Smooth muscle cell of the brain vasculature (primary cell): Measurements from ENCODE around the gene CLRN2.
"Not testable (repeated sequence)": the region's sequence is repeated elsewhere in the genome, so short reads cannot be mapped to it uniquely, and the experiment has no call there.

Experiments
- DNase-seq: peaks from one replicate; pipeline ENCODE4 v3.0.0-alpha.2; 2012; ENCODE audit warnings: low read depth, low spot score

The CLRN2 gene

GRCh38 chr4:17544831-17545234 lies 29.9 kb downstream of the CLRN2 start:
- no peak for DNase-seq

DNA sequence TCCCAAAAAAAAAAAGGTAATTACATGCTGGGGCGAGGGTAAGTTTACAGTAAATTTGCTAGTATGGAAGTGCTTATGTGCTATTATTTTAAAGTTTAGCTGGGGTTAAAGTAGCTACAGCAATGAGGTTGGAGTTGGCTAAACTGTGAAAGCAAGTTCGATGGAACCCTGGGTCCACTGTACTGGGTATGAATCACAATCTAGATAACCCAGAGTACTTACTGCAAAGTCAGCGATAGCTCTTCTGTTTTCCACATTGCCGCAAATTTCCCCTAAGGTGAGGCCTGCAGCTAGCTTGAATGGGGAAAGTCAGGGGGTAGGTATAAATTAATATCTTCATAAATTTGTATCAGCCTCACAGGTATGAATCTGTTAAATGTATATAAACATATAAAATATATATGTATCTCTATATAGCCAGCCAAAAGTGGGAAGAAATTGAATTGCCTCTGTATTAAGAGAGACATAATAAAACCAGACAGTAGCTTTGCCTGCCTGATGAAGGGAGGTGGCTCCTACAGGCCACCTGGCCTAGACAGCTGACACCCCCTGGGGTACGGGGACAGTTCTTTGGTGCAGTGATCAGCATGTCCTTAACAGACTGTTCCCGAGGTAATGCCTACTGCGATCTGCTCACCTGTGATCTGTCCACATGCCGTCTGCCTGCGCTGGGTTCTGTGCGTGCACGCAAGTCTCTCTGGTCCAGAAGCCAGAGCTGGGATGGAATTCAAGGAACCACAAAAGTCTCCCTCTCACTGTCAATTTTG lies 30.6 kb downstream of the CLRN2 start:
- no peak for DNase-seq

GRCh38 chr4:17546222-17546621 lies 31.3 kb downstream of the CLRN2 start:
- no peak for DNase-seq

DNA sequence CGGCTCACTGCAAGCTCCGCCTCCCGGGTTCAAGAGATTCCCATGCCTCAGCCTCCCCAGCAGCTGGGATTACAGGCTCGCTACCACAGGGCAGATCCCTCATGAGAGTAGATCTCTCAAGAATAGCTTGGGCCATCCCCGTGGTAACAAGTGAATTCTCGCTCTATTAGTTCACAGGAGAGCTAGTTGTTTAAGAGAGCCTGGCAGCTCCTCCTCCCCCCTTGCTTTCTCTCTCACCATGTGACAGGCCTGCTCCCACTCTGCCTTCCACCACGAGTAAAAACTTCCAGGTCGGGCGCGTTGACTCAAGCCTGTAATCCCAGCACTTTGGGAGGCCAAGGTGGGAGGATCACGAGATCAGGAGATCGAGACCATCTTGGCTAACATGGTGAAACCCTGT lies 31.7 kb downstream of the CLRN2 start:
- no peak for DNase-seq

DNA sequence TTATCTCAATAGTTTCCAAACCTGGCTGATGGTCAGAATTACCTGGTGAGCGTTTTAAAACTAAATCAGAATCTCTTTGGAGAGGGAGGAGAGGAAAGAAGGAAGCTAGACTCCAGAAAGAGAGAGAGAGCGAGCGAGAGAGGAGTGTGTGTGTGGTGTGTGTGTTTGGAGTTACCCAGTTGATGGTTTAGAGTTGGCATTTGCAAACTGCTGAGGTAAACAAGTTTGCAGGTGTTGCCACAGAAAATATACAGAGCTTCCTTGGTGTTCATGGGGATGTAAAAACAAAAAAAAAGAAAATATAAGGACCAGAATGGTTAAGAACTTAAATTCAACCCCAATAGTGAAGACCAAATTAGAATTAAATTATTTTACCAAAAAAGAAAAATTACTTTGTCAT lies 35.6 kb downstream of the CLRN2 start:
- DNase-seq: no peak

GRCh38 chr4:17552427-17552826 lies 37.5 kb downstream of the CLRN2 start:
- DNase-seq: no peak

- DNase-seq: no peak
Observed at GRCh38 chr4:17554568-17554967, 39.6 kb downstream of the CLRN2 start.

GRCh38 chr4:17556498-17556897 lies 41.5 kb downstream of the CLRN2 start:
- DNase-seq: no peak

GRCh38 chr4:17557880-17558279 lies 42.9 kb downstream of the CLRN2 start:
- no peak for DNase-seq

GRCh38 chr4:17558941-17559708 lies 44.2 kb downstream of the CLRN2 start:
- DNase-seq: no peak

GRCh38 chr4:17559709-17560048 lies 44.7 kb downstream of the CLRN2 start:
- DNase-seq: no peak

DNA sequence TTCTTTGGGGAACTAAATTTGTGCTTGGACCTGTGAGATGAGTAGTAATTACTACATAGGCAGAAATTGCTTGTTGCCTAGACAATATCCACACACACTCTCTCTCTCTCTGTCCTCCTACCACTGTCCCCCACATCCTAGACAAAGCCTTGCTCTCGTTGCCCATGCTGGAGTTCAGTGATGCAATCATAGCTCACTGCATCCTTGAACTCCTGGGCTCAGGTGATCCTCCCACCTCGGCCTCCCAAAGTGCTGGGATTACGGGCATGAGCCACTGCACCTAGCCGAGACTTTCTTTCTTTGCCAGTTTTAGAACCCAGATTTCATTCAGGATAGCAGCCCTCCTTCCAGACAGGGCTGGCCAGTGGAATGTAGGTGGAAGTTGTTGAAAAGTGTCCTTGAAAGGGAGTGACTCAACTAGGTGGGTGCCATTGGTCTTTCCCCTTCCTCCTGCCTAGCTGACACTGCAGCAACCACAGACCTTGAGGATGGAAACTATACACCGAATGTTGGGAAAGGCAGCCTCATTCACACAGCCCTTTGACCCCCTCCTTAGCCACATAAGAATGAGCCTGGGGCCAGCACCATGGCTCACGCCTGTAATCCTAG lies 45.2 kb downstream of the CLRN2 start:
- DNase-seq: no peak

DNA sequence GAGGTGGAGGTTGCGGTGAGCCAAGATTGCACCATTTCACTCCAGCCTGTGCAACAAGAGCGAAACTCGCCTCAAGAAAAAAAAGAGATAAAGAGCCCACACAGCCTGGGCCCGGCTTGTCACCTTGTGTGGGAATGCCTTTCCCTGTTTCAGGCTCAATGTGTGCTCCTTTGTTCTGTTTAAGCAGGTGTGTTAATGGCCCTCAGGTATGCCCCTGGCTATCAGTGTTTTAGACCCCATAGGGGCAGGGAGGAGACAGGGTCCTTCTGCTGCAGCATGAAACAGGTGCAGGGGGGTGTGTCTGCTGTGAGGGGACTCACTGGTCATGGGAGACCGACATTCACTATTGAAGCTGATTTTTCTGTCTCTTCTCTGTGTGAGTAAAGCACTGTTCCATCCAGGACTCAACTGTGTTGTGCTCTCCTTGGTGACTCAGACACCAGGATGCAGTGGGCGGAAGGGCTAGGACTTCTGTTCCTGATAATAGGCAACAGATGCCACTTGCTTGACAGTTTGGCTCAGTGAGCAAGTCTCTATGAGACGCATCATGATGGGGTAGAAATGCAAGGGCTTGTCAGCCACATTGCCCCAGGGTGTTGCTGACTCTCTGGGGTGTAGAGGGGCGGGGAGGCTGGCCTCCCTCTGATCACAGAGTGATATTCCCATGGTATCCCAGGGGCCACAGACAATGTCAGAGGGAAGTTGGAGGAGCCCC lies 46.4 kb downstream of the CLRN2 start:
- DNase-seq: no peak

GRCh38 chr4:17562157-17562556 lies 47.2 kb downstream of the CLRN2 start:
- no peak for DNase-seq

DNA sequence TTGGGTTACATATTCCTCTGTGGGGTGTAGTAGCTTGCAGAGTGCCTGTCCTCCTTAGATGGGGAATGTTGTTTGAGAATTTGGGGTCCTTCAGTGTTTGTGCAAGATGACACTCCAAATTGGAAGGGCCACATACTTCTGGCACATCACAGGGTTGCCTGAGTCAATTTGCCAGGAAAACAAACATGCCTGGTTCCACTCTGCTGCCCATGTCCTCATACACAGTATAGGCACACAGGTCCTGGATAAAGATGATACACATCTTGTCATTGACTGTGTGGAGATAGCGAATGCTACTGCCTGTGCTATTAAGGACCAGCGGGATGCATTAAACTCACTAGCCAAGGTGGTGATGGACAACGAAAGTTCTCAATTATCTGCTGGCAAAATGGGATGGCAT lies 50.9 kb downstream of the CLRN2 start:
- DNase-seq: no peak

DNA sequence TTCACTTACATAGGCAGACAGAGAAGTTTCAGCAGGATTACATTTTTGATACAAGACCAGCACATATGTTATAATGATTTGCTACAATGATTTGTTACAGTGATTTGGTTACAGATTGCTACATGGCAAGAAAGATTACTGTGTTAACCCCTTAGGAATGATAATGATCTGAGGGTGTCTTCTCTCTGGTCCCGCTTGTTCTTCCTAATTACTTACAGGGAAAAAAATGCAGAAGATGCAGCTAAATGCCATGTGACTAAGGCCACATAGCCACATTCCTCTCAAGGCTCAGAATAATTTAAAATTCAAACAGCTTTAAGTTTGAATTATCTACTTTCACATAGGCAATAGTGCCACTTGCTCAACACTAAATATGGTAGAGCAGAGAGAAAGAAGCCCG lies 52.3 kb downstream of the CLRN2 start:
- no peak for DNase-seq

DNA sequence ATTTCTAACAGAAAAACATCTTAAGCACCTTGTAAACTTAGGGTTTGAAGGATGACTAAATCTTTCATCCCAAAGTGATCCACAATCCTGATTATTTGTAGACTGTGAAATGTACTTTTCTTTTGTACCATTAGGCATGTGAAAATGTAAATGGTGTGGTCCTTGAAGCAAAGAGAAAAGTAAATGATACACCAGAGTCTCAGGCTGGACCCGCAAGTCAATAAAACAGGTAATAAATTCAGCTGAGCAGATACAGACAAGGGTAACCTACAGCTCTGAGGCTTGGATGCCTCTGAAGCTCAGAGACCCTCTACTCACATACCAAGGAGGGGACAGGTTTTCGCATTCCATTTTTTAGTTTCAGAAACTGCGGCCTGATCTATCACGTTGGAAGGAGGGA lies 59.2 kb downstream of the CLRN2 start:
- no peak for DNase-seq

GRCh38 chr4:17575177-17575576 lies 60.2 kb downstream of the CLRN2 start:
- not testable (repeated sequence) for DNase-seq
